GM06990 (cell line): Measurements from ENCODE around the gene PMM1.

ENCODE experiments used
- DNase-seq: peaks from one replicate; pipeline ENCODE4 v3.0.0-alpha.2; 2011; ENCODE audit not compliant: insufficient read length; ENCODE audit errors: extremely low read depth
- H3K27me3 ChIP-seq: replicated peaks from 2 replicates; pipeline ENCODE4 v1.6.0; 2011; ENCODE audit warnings: low read length; ENCODE audit not compliant: control insufficient read depth, insufficient read depth
- H3K36me3 ChIP-seq: 2 replicates; pipeline ENCODE4 v1.5.1; 2011; ENCODE audit warnings: low read length; ENCODE audit not compliant: control insufficient read depth, insufficient read depth
- H3K4me3 ChIP-seq: replicated peaks from 2 replicates; pipeline ENCODE4 v1.5.1; 2011; ENCODE audit warnings: low read depth, mild to moderate bottlenecking, control low read depth, low read length
- TF ChIP-seq, protein P1 (sequence below): IDR thresholded peaks from 2 replicates; pipeline ENCODE4 v1.5.1; 2011; ENCODE audit warnings: low read length, control low read depth, mild to moderate bottlenecking, inconsistent platforms; ENCODE audit not compliant: insufficient read depth, poor library complexity, severe bottlenecking

Gene PMM1

DNA sequence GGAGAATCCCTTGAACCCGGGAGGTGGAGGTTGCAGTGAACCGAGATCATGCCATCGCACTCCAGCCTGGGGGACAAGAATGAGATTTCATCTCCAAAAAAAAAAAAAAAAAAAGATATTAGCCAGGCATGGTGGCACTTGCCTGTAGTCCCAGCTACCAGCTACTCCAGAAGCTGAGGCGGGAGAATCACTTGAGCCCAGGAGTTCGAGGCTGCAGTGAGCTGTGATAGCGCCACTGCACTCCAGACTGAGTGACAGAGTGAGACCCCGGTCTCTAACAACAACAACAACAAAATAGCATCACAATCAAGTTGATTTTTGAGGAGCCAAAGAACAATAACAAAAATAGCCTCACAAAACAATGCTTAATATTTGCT is 2.3 kb downstream of the PMM1 start:
- no peak overlapping the region for H3K4me3 ChIP-seq
- TF ChIP-seq, protein P1, sequence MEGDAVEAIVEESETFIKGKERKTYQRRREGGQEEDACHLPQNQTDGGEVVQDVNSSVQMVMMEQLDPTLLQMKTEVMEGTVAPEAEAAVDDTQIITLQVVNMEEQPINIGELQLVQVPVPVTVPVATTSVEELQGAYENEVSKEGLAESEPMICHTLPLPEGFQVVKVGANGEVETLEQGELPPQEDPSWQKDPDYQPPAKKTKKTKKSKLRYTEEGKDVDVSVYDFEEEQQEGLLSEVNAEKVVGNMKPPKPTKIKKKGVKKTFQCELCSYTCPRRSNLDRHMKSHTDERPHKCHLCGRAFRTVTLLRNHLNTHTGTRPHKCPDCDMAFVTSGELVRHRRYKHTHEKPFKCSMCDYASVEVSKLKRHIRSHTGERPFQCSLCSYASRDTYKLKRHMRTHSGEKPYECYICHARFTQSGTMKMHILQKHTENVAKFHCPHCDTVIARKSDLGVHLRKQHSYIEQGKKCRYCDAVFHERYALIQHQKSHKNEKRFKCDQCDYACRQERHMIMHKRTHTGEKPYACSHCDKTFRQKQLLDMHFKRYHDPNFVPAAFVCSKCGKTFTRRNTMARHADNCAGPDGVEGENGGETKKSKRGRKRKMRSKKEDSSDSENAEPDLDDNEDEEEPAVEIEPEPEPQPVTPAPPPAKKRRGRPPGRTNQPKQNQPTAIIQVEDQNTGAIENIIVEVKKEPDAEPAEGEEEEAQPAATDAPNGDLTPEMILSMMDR: no peak
- no peak for DNase-seq
- H3K36me3 ChIP-seq: peaks cover 1% of the 10 kb centered on the region; the same call in 1 of the 2 replicates
- no peaks in the 10 kb centered on the region for H3K27me3 ChIP-seq

DNA sequence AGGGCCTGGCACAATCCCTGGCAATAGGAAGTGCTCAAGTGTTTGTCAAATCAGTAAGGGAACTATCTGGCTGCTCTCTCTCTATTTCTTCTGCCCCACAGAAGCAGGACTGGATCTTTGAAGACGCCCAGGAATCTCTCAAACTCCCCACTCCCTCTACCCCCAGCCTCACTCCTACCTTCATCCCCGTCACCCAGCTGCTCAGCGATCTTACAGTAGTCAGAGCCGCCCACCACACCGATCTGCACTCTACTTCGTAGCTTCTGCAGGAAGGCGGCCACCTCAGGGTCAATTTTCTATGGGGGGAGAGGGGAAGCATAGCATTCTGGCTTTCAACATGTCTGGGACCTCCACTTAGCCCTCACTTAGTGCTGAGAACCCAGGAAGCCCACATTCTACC is 3.7 kb downstream of the PMM1 start:
- DNase-seq: no peak
- no peaks in the 10 kb centered on the region for H3K27me3 ChIP-seq
- peaks cover 1% of the 10 kb centered on the region; the same call in 1 of the 2 replicates for H3K36me3 ChIP-seq
- TF ChIP-seq, protein P1: no peak
- H3K4me3 ChIP-seq: no peak overlapping the region

DNA sequence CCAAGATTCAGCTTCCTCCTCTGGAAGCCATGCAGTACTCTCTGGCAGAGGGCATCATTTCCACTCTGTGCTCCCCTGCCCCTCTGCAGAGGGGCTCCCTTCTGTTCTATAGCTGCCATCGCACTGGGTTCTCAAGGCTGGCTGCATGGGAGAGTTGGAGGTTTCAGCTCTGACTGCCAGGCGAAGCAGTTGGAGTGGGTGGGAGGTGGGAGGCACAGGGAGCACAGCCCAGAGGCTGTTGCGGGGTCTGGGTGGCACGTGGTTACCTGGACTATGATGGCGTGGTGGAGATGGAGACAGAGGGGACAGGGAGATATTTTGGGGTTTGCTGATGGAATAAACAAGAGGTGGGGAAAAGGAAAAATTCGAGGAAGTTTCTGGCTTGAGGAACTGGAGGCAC is 4.8 kb downstream of the PMM1 start:
- Histone ChIP-seq H3K36me3 (peaks cover 1% of the 10 kb centered on the region; the same call in 1 of the 2 replicates), H3K27me3 (no peaks in the 10 kb centered on the region), H3K4me3 (no peak overlapping the region)
- DNase-seq: no peak
- TF ChIP-seq, protein P1: no peak

- Histone ChIP-seq H3K4me3 (no peak overlapping the region), H3K36me3 (peaks cover 5% of the 10 kb centered on the region), H3K27me3 (no peaks in the 10 kb centered on the region)
- no peak for DNase-seq
- TF ChIP-seq, protein P1: no peak
Observed at GRCh38 chr22:41582694-41583093, 6.9 kb downstream of the PMM1 start.

DNA sequence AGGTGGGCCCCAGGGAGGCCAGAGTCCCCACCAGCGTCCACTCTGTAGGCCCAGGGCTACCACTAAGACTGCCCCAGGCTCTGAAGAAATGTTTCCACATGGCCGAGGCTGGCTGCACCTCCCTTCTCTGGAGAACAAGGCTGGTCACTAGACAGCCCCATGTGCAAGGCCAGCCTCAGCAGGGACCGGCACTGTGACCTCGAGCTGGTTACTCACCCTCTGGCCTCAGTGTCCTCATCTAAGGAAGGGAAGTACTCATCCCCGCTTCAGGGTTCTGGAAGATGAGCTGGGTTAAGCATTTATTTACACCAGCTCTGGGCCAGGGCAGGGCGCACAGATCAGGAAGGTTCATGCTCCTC is 9.7 kb downstream of the PMM1 start:
- no peak for DNase-seq
- TF ChIP-seq, protein P1: no peak
- no peaks in the 10 kb centered on the region for H3K27me3 ChIP-seq
- no peak overlapping the region for H3K4me3 ChIP-seq
- peaks cover 12% of the 10 kb centered on the region for H3K36me3 ChIP-seq

- no peak for DNase-seq
- H3K27me3 ChIP-seq: no peaks in the 10 kb centered on the region
- H3K36me3 ChIP-seq: peaks cover 12% of the 10 kb centered on the region
- H3K4me3 ChIP-seq: no peak overlapping the region
- TF ChIP-seq, protein P1: no peak
Observed at GRCh38 chr22:41579297-41579996, 10.2 kb downstream of the PMM1 start.
